Neural progenitor cell (in vitro differentiated cells): Measurements from ENCODE around the gene KRTAP5-2.

Experiments used
- CTCF ChIP-seq: fragments of 200-600 bp; sonication (generic); IDR thresholded peaks from 2 replicates; pipeline ENCODE4 v1.5.1; 2017; ENCODE audit warnings: antibody characterized with exemption, mild to moderate bottlenecking
- EZH2phosphoT487 ChIP-seq: fragments of 200-600 bp; sonication (generic); IDR thresholded peaks from 2 replicates; pipeline ENCODE4 v1.6.1; 2017; ENCODE audit warnings: antibody characterized with exemption

GRCh38 chr11:1624621-1625020 is 26.5 kb upstream of the KRTAP5-2 start:
- TF ChIP-seq CTCF (no peak), EZH2phosphoT487 (no peak)
